Spleen (tissue), 7 donors: ENCODE data around the gene ACY1.

Source experiments
- CTCF ChIP-seq, 11 experiments: fragments of 200-600 bp in 7 of 11; fragments of 450-650 bp in 4 of 11; sonication (generic) in 4 of 11; IDR thresholded peaks in 8 of 11; conservative IDR thresholded peaks in 3 of 11; 1 replicate in 7 of 11; 2 replicates in 4 of 11; pipeline versions ENCODE4 v1.4.0 to v1.8.0; 2016 to 2021; ENCODE audit warnings: antibody characterized with exemption in 11 of 11, inconsistent platforms in 4 of 11, mild to moderate bottlenecking in 1 of 11
- POLR2A ChIP-seq, 3 donors: fragments of 450-650 bp; IDR thresholded peaks; one replicate each; pipeline ENCODE4 v1.5.1; 2017; ENCODE audit warnings: antibody characterized with exemption in 3 of 3, mild to moderate bottlenecking in 1 of 3
- donor health status: DM: no; HTN: no; CAD: no; lungs with moderate emphysema.
- donor health status: DM: no; HTN: no; CAD: no.
- donor health status: DM: no; HTN: no; CAD: no.

- TF ChIP-seq CTCF (IDR thresholded peaks at IDR 0.05 in 8 of 11, conservative IDR thresholded peaks at IDR 0.05 in 3 of 11) (no peak), POLR2A (IDR thresholded peaks at IDR 0.05) (no peak)
These were observed 46.2 kb downstream of the ACY1 start for GRCh38 chr3:52029535-52029934.
